H1 (cell line): ENCODE measurements around the gene ERCC6L. TPM values are rescaled to one million over a fixed set of nuclear protein-coding genes. Genes with fewer than 3 reads are reported as not detected.

Experiments
- CTCF ChIA-PET: fragments of 300-600 bp; sonication (Branson Sonifier 250); formaldehyde crosslinking; loops from one replicate; lab custom pipeline; 2021; ENCODE audit not compliant: partially characterized antibody; lab: Charles Lee
- POLR2A ChIA-PET: fragments of 300-600 bp; sonication (Branson Sonifier 250); formaldehyde crosslinking; loops from one replicate; lab custom pipeline; 2021; ENCODE audit warnings: inconsistent platforms; ENCODE audit not compliant: partially characterized antibody; lab: Charles Lee
- DNase-seq, 2 experiments: peaks; one replicate each; pipeline versions ENCODE4 v3.0.0 to v3.0.0-alpha.2; 2010 to 2022; ENCODE audit warnings: low spot score in 2 of 2, low read depth in 1 of 2, mixed read lengths in 1 of 2
- FAIRE-seq: peaks from 2 replicates; lab custom pipeline; 2011; peaks lifted over from hg19 to GRCh38; lab: Jason Lieb, UNC
- H2AFZ ChIP-seq: 2 replicates; pipeline ENCODE4 v1.8.1; 2012; ENCODE audit warnings: low read length, inconsistent platforms
- H2AK5ac ChIP-seq: 2 replicates; pipeline ENCODE4 v1.6.1; 2013; ENCODE audit warnings: low read depth, low read length
- H2BK120ac ChIP-seq: replicated peaks from 2 replicates; pipeline ENCODE3; 2013; ENCODE audit warnings: low read depth, low read length, inconsistent platforms
- H2BK12ac ChIP-seq: 2 replicates; pipeline ENCODE4 v1.6.1; 2013; ENCODE audit warnings: low read depth, low read length
- H2BK15ac ChIP-seq: 2 replicates; pipeline ENCODE4 v1.6.1; 2013; ENCODE audit warnings: low read length
- H2BK20ac ChIP-seq: 2 replicates; pipeline ENCODE4 v1.6.1; 2013; ENCODE audit warnings: low read length
- H2BK5ac ChIP-seq: 2 replicates; pipeline ENCODE4 v1.6.1; 2013; ENCODE audit warnings: low read depth, low read length
- H3K14ac ChIP-seq: 2 replicates; pipeline ENCODE4 v1.6.1; 2013; ENCODE audit warnings: inconsistent platforms; ENCODE audit not compliant: insufficient read length
- H3K18ac ChIP-seq: 2 replicates; pipeline ENCODE4 v1.6.1; 2013; ENCODE audit warnings: low read length; ENCODE audit errors: extremely low read depth
- H3K23ac ChIP-seq: 2 replicates; pipeline ENCODE4 v1.6.1; 2013; ENCODE audit warnings: inconsistent platforms; ENCODE audit not compliant: insufficient read length
- H3K23me2 ChIP-seq: 2 replicates; pipeline ENCODE4 v1.6.1; 2013; ENCODE audit warnings: low read depth, low read length
- H3K27ac ChIP-seq: 2 replicates; pipeline ENCODE4 v1.6.1; 2011; ENCODE audit warnings: low read depth, low read length, inconsistent platforms
- H3K27me3 ChIP-seq, 4 experiments: replicated peaks in 1 of 4; 1 replicate in 1 of 4; 2 replicates in 3 of 4; pipeline versions ENCODE4 v1.6.1 to v1.8.1; 2011 to 2013; ENCODE audit warnings: low read length in 3 of 4, mild to moderate bottlenecking in 3 of 4, inconsistent platforms in 2 of 4, mixed read lengths in 2 of 4, moderate library complexity in 1 of 4; ENCODE audit not compliant: control insufficient read depth in 3 of 4, insufficient read depth in 3 of 4; ENCODE audit errors: extremely low read depth in 1 of 4
- H3K36me3 ChIP-seq, 4 experiments: 2 replicates each; pipeline versions ENCODE4 v1.6.1 to v1.8.1; 2011 to 2013; ENCODE audit warnings: mild to moderate bottlenecking in 4 of 4, low read length in 3 of 4, moderate library complexity in 2 of 4, control low read depth in 1 of 4, inconsistent platforms in 1 of 4; ENCODE audit not compliant: insufficient read depth in 4 of 4, control insufficient read depth in 2 of 4
- H3K4ac ChIP-seq: replicated peaks from 2 replicates; pipeline ENCODE3; 2013; ENCODE audit warnings: low read length, low read depth, mixed read lengths, inconsistent platforms; ENCODE audit not compliant: insufficient read length
- H3K4me1 ChIP-seq, 4 experiments: replicated peaks in 1 of 4; 1 replicate in 1 of 4; 2 replicates in 3 of 4; pipeline versions ENCODE4 v1.6.1 to v1.8.1; 2011 to 2013; ENCODE audit warnings: low read length in 3 of 4, inconsistent platforms in 2 of 4, mixed read lengths in 1 of 4; ENCODE audit not compliant: insufficient read depth in 4 of 4, control insufficient read depth in 3 of 4
- H3K4me2 ChIP-seq, 2 experiments: 2 replicates each; pipeline versions ENCODE4 v1.6.1 to v1.8.1; 2011 to 2013; ENCODE audit warnings: low read depth in 2 of 2, low read length in 2 of 2, control low read depth in 1 of 2, inconsistent platforms in 1 of 2, mild to moderate bottlenecking in 1 of 2; ENCODE audit not compliant: insufficient read depth in 1 of 2
- H3K4me3 ChIP-seq, 4 experiments: fragments of 200-600, 300-600 bp in 1 of 4; sonication (generic), shearing (Covaris generic), sonication (Bioruptor Twin) in 1 of 4; 2 replicates each; pipeline versions ENCODE4 v1.5.1 to v1.8.1; 2011 to 2016; ENCODE audit warnings: low read length in 4 of 4, low read depth in 3 of 4, control low read depth in 2 of 4, inconsistent platforms in 2 of 4, mild to moderate bottlenecking in 2 of 4, mixed read lengths in 1 of 4, moderate library complexity in 1 of 4; ENCODE audit not compliant: insufficient read depth in 2 of 4; ENCODE audit errors: extremely low read depth in 1 of 4
- H3K56ac ChIP-seq: replicated peaks from 2 replicates; pipeline ENCODE3; 2013; ENCODE audit warnings: low read depth, mild to moderate bottlenecking, mixed read lengths, low read length, inconsistent platforms; ENCODE audit not compliant: insufficient read length
- H3K79me1 ChIP-seq: 2 replicates; pipeline ENCODE4 v1.6.1; 2013; ENCODE audit warnings: low read depth, low read length, control low read depth
- H3K79me2 ChIP-seq, 2 experiments: 2 replicates each; pipeline versions ENCODE4 v1.6.1 to v1.8.1; 2012 to 2013; ENCODE audit warnings: low read length in 2 of 2, mild to moderate bottlenecking in 2 of 2, inconsistent platforms in 1 of 2; ENCODE audit not compliant: insufficient read depth in 2 of 2, control insufficient read depth in 1 of 2
- H3K9ac ChIP-seq, 4 experiments: replicated peaks in 1 of 4; 1 replicate in 1 of 4; 2 replicates in 3 of 4; pipeline versions ENCODE4 v1.6.1 to v1.8.1; 2011 to 2013; ENCODE audit warnings: low read depth in 3 of 4, low read length in 3 of 4, control low read depth in 2 of 4, mild to moderate bottlenecking in 2 of 4, moderate library complexity in 2 of 4, inconsistent platforms in 1 of 4; ENCODE audit errors: extremely low read depth in 1 of 4
- H3K9me3 ChIP-seq, 2 experiments: 2 replicates each; pipeline versions ENCODE4 v1.6.1 to v1.8.1; 2012 to 2013; ENCODE audit warnings: mild to moderate bottlenecking in 2 of 2, moderate library complexity in 2 of 2, control low read depth in 1 of 2, inconsistent platforms in 1 of 2, low read depth in 1 of 2, low read length in 1 of 2, mixed read lengths in 1 of 2; ENCODE audit not compliant: insufficient read depth in 2 of 2
- H4K20me1 ChIP-seq, 2 experiments: replicated peaks in 1 of 2; 2 replicates each; pipeline versions ENCODE3 to v1.8.1; 2011 to 2013; ENCODE audit warnings: inconsistent platforms in 2 of 2, low read length in 2 of 2, mild to moderate bottlenecking in 1 of 2; ENCODE audit not compliant: insufficient read depth in 2 of 2, control insufficient read depth in 1 of 2
- H4K5ac ChIP-seq: 2 replicates; pipeline ENCODE4 v1.6.1; 2013; ENCODE audit warnings: low read length, low read depth, mixed read lengths, inconsistent platforms; ENCODE audit not compliant: insufficient read length
- H4K8ac ChIP-seq: 2 replicates; pipeline ENCODE4 v1.8.0; 2013; ENCODE audit warnings: mild to moderate bottlenecking, moderate library complexity, low read length, inconsistent platforms; ENCODE audit not compliant: insufficient read depth; ENCODE audit errors: extremely low read depth
- H4K91ac ChIP-seq: replicated peaks from 2 replicates; pipeline ENCODE3; 2013; ENCODE audit warnings: low read length, mixed read lengths, inconsistent platforms; ENCODE audit not compliant: insufficient read length
- CTBP2 ChIP-seq: IDR thresholded peaks from 2 replicates; pipeline ENCODE4 v1.7.0; 2011; ENCODE audit warnings: borderline replicate concordance, mild to moderate bottlenecking, moderate library complexity, mixed read lengths, low read length; ENCODE audit not compliant: insufficient read depth, insufficient read length
- E2F6 ChIP-seq: IDR thresholded peaks from 2 replicates; pipeline ENCODE4 v1.6.1; 2012; ENCODE audit warnings: inconsistent platforms
- EGR1 ChIP-seq: IDR thresholded peaks from 2 replicates; pipeline ENCODE4 v1.6.1; 2011; ENCODE audit warnings: low read depth, low read length, borderline replicate concordance
- SP1 ChIP-seq: IDR thresholded peaks from 2 replicates; pipeline ENCODE4 v1.6.1; 2011; ENCODE audit warnings: low read depth, low read length
- TBP ChIP-seq: IDR thresholded peaks from 2 replicates; pipeline ENCODE4 v1.6.1; 2011; ENCODE audit warnings: low read depth, low read length, improper control_type of control experiment
- WGBS, 2 experiments: shearing (Covaris generic) in 1 of 2; methylation state at CpG; one replicate each; pipeline versions ENCODE4 v1.1.6 to v1.1.7; 2013 to 2015; ENCODE audit warnings: low lambda C conversion rate in 2 of 2, mixed read lengths in 2 of 2, inconsistent platforms in 1 of 2, low coverage in 1 of 2, missing lambda C conversion rate in 1 of 2; ENCODE audit not compliant: insufficient replicate concordance in 2 of 2, insufficient coverage in 1 of 2, insufficient read length in 1 of 2; ENCODE audit errors: extremely low coverage in 1 of 2, missing lambda C conversion rate in 1 of 2; 5-methylcytosine and 5-hydroxymethylcytosine counted together
- polyA plus RNA-seq, 7 experiments: library from polyadenylated mRNA; depleted of rRNA in 3 of 7; stranded (reverse) in 5 of 7; unstranded in 2 of 7; fragments of >200 nt in 5 of 7; fragments of 200-250 nt in 2 of 7; gene quantifications; 1 replicate in 5 of 7; 2 replicates in 1 of 7; 4 replicates in 1 of 7; pipeline versions ENCODE4 v1.2.1 to v1.2.3, GENCODE V29; 2011 to 2013; ENCODE audit warnings: missing spikeins in 2 of 7, mixed read lengths in 2 of 7
- total RNA-seq: library from RNA; stranded (reverse); fragmentation: NEBNext Ultra II Directional; extraction: Animal tissue kit (Norgen Biotek cat#: 25700); gene quantifications from 2 replicates; pipeline ENCODE4 v1.2.1, GENCODE V29; 2021

Gene ERCC6L
- total and polyA plus RNA-seq, 2 of the 8 experiments (the other 6 are each of a cell fraction or from before 2014, with no cell fraction given), result 4.0 to 23.9 TPM

- no peak within 1 kb of the TSS for H2BK15ac ChIP-seq
- no peaks in the 10 kb centered on the region for H3K27me3 ChIP-seq
- peaks cover 3% of the 10 kb centered on the region for H3K79me1 ChIP-seq
- peak within 1 kb of the TSS; percentile 60; the same call in 1 of the 2 replicates for H3K18ac ChIP-seq
- 0 out of 8 replicates have a peak, but pooled peaks cover 0 to 2% (median 0%) of the 10 kb centered on the region in 4 experiments for H3K36me3 ChIP-seq
- H3K4me2 ChIP-seq, result peak within 1 kb of the TSS; percentile 46 to 63
- H3K9ac ChIP-seq, result peak within 1 kb of the TSS; percentile 80 to 92 (median 86)
- H4K91ac ChIP-seq, result no peak within 1 kb of the TSS
- H3K14ac ChIP-seq, result no peak within 1 kb of the TSS
- H3K4me3 ChIP-seq, result peak within 1 kb of the TSS; percentile 69 to 95 (median 74)
- H3K4me1 ChIP-seq, result peaks cover 0 to 5% (median 0%) of the 10 kb centered on the region in 4 experiments; a peak in 1 of 7 replicates
- H2BK20ac ChIP-seq, result no peak within 1 kb of the TSS
- 0 out of 2 replicates have a peak within 1 kb of the TSS, but pooled peaks have one; percentile 71 for H2AFZ ChIP-seq
- no peaks in the 10 kb centered on the region for H3K23me2 ChIP-seq
- no peak within 1 kb of the TSS for H2AK5ac ChIP-seq
- H3K79me2 ChIP-seq, result peaks cover 0 to 16% of the 10 kb centered on the region in 2 experiments; a peak in 3 of 4 replicates
- H2BK12ac ChIP-seq, result no peak within 1 kb of the TSS
- DNase-seq, result peak; percentile 78 to 91
- WGBS, 2 experiments, result 1% methylated on average over 33 of the region's 46 CpGs; no CpG with 5 or more reads in 1 of the 2 experiments
- H2BK5ac ChIP-seq, result no peak within 1 kb of the TSS
- H3K4ac ChIP-seq, result no peak within 1 kb of the TSS
- H4K20me1 ChIP-seq, result no peaks in the 10 kb centered on the region
- FAIRE-seq, result peak; percentile 85
- peak within 1 kb of the TSS; percentile 99; the same call in 1 of the 2 replicates for H4K8ac ChIP-seq
- no peak within 1 kb of the TSS for H2BK120ac ChIP-seq
- POLR2A ChIA-PET, result interaction anchor here (0.7 to 2.2 kb wide), 13 partner anchors 8 to 246 kb away, joined by 3 to 13 read pairs (median 4); partner anchors contain the start of genes ERCC6L and RPS4X
- H3K27ac ChIP-seq, result peak within 1 kb of the TSS; percentile 92
- H4K5ac ChIP-seq, result peak within 1 kb of the TSS; percentile 6
- peak within 1 kb of the TSS; percentile 12 for H3K56ac ChIP-seq
- CTCF ChIA-PET, result interaction anchor here (1.0 to 1.5 kb wide), 4 partner anchors 28 to 271 kb away, joined by 3 to 4 read pairs (median 3); partner anchors contain the start of gene NHSL2
- no peak within 1 kb of the TSS for H3K23ac ChIP-seq
- H3K9me3 ChIP-seq, result peaks cover 0 to 5% of the 10 kb centered on the region in 2 experiments; a peak in 1 of 4 replicates
- TF ChIP-seq TBP (peak; percentile 94), E2F6 (peak; percentile 77), CTBP2 (no peak), SP1 (peak; percentile 66), EGR1 (0 out of 2 replicates have a peak, but pooled peaks have one; percentile 7)
Observed at GRCh38 chrX:72181178-72182125, 57.4 kb downstream of the ERCC6L start, which contains the start of gene PIN4. Gene PIN4, plus strand, starts transcription at chrX:72181757. Its CDS starts 29 bp downstream, at chrX:72181786.
